Colonic mucosa (tissue), 4 donors: ENCODE data around the gene LEKR1. TPM values are rescaled to one million over a fixed set of nuclear protein-coding genes. Genes with fewer than 3 reads are reported as not detected.

Experiments
- DNase-seq: peaks from one replicate; pipeline ENCODE4 v3.0.0-alpha.2; 2020
- H3K27ac ChIP-seq: fragments of 200-600 bp; one replicate; pipeline ENCODE4 v1.8.0; 2021
- H3K27me3 ChIP-seq: fragments of 200-600 bp; one replicate; pipeline ENCODE4 v1.8.0; 2021
- H3K36me3 ChIP-seq: fragments of 200-600 bp; one replicate; pipeline ENCODE4 v1.8.0; 2021
- H3K4me1 ChIP-seq: fragments of 200-600 bp; one replicate; pipeline ENCODE4 v1.8.0; 2021; ENCODE audit warnings: mild to moderate bottlenecking
- H3K4me3 ChIP-seq: fragments of 200-600 bp; one replicate; pipeline ENCODE4 v1.8.0; 2021
- H3K9ac ChIP-seq, 2 donors: one replicate each; pipeline ENCODE4 v1.7.0; 2013; ENCODE audit warnings: control low read depth in 2 of 2, low read depth in 2 of 2, low read length in 2 of 2
- H3K9me3 ChIP-seq: fragments of 200-600 bp; one replicate; pipeline ENCODE4 v1.8.0; 2021
- intact Hi-C: fragments of 100-400 bp; cut with DNase I; formaldehyde crosslinking; loops from one replicate; pipeline ENCODE4 v1.14.1; 2022
- total RNA-seq, 2 donors: library from RNA; stranded (reverse); fragmentation: NEBNext Ultra II Directional in 1 of 2; extraction: Animal tissue kit (Norgen Biotek cat#: 25700) in 1 of 2; gene quantifications; one replicate each; pipeline ENCODE4 v1.2.1, GENCODE V29; 2021
- TF ChIP-seq, protein P1 (sequence below): fragments of 200-600 bp; IDR thresholded peaks from one replicate; pipeline ENCODE4 v1.8.0; 2022; ENCODE audit warnings: antibody characterized with exemption, mild to moderate bottlenecking
- donor health status: healthy.
- donor health status: DM: no; HTN: no; CAD: no.
- donor health status: DM: no; HTN: no; CAD: no.

LEKR1 gene
- total RNA-seq, 2 donors from 2014 or later, result 1.6 to 2.0 TPM

DNA sequence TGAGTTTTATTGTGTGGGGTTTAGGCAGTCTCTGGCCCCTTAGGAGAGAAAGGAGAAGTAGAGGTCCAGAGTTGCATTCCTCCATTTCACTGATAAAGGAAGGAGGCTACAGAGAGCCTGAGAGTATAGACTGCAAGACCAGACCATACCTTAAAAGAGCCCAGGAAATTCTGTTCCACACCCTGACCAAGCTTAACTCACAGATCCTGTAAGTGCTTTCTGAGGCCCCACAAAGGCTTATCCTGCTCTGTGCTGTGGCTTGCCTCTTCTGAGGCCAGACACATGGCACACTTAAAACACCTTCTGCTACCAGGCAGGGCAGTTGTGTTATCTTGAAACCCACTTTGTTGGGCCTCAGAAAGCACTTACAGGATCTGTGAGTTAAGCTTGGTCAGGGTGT is 39.2 kb upstream of the LEKR1 start:
- no peaks in the 10 kb centered on the region for H3K9me3 ChIP-seq
- H3K36me3 ChIP-seq, result no peaks in the 10 kb centered on the region
- H3K4me3 ChIP-seq, result no peak overlapping the region
- no peaks in the 10 kb centered on the region for H3K27me3 ChIP-seq
- H3K4me1 ChIP-seq, result no peaks in the 10 kb centered on the region
- H3K27ac ChIP-seq, result no peak overlapping the region
- TF ChIP-seq, protein P1, sequence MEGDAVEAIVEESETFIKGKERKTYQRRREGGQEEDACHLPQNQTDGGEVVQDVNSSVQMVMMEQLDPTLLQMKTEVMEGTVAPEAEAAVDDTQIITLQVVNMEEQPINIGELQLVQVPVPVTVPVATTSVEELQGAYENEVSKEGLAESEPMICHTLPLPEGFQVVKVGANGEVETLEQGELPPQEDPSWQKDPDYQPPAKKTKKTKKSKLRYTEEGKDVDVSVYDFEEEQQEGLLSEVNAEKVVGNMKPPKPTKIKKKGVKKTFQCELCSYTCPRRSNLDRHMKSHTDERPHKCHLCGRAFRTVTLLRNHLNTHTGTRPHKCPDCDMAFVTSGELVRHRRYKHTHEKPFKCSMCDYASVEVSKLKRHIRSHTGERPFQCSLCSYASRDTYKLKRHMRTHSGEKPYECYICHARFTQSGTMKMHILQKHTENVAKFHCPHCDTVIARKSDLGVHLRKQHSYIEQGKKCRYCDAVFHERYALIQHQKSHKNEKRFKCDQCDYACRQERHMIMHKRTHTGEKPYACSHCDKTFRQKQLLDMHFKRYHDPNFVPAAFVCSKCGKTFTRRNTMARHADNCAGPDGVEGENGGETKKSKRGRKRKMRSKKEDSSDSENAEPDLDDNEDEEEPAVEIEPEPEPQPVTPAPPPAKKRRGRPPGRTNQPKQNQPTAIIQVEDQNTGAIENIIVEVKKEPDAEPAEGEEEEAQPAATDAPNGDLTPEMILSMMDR, result no peak
- no peak overlapping the region for H3K9ac ChIP-seq
- intact Hi-C loops, result no loop called here
- DNase-seq, result no peak

DNA sequence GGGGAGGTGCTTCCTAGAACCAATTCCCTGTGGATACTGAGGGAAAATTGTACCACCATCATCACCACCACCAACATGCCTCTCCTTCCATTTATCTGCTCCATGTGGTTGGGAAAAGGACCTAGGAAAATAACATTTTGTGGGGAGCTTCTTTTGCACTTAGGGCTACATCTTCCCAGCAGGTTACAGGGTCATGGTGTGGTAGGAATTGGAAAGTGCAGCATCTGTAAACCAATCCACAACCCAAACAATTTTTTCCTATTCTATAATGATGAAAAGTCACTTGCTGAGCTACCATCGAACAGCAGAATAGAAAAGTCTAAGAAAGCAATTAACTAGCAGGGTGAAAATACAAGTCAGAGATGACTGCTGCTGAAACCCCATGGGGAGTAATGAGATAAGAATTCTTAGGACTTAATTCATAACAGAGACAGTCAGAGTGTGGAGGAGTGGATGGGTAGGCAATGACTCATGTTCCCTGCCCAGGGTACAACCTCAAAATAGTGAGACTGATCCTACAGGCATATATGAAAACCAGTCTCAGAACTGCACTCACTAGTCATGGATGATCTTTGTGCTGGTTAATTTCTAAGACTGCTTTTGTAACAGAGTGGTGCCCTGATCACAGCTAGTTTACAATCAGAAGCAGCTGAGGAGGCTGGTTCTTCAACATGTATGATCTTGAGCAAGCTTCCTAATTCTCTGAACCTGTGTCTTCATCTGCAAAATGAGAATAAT is 38.1 kb upstream of the LEKR1 start:
- no peaks in the 10 kb centered on the region for H3K9me3 ChIP-seq
- DNase-seq, result no peak
- intact Hi-C loops, result no loop called here
- no peak overlapping the region for H3K9ac ChIP-seq
- H3K27me3 ChIP-seq, result no peaks in the 10 kb centered on the region
- TF ChIP-seq, protein P1, result no peak
- H3K36me3 ChIP-seq, result no peaks in the 10 kb centered on the region
- H3K27ac ChIP-seq, result no peak overlapping the region
- H3K4me3 ChIP-seq, result no peak overlapping the region
- H3K4me1 ChIP-seq, result no peaks in the 10 kb centered on the region

DNA sequence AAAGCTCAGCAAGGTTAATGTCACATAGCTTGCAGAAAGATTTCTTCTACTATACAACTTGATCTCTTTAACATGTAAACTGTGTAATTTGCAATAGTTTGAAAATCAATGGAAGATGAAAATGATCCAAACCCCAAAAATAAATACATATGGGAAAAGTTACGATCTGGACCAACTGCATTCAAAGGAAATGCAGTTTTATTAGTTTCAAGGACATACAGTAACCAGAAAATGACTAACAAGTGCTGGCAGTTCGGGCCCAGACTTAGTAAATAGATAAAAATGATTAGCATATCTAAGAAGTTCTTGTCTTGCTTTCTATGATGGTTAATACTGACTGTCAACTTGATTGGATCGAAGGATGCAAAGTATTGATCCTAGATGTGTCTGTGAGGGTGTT is 37.3 kb upstream of the LEKR1 start:
- H3K4me3 ChIP-seq, result no peak overlapping the region
- no peak overlapping the region for H3K27ac ChIP-seq
- intact Hi-C loops, result no loop called here
- no peak overlapping the region for H3K9ac ChIP-seq
- TF ChIP-seq, protein P1, result no peak
- DNase-seq, result no peak
- no peaks in the 10 kb centered on the region for H3K36me3 ChIP-seq
- no peaks in the 10 kb centered on the region for H3K27me3 ChIP-seq
- H3K9me3 ChIP-seq, result no peaks in the 10 kb centered on the region
- no peaks in the 10 kb centered on the region for H3K4me1 ChIP-seq

DNA sequence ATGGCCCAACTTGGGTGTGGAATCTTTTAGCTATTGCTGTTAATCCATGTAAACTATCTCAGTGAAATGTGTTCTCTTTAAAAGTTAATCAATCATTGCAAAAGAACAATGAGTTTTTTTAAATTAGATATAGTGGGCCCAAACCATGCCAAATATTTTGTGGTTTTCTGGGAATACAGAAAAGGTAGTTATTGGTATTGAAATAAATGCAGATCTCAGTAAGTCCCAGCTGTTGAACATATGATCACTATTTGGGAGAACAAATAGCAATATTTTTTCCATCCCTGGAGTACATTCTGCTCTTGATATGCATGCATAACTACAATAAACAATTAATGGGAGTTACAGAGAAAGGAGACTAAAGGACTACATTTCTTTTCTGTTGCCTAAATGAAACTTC is 36.0 kb upstream of the LEKR1 start:
- Histone ChIP-seq H3K36me3 (no peaks in the 10 kb centered on the region), H3K9ac (no peak overlapping the region), H3K27ac (no peak overlapping the region), H3K27me3 (no peaks in the 10 kb centered on the region), H3K4me3 (no peak overlapping the region), H3K9me3 (no peaks in the 10 kb centered on the region), H3K4me1 (no peaks in the 10 kb centered on the region)
- DNase-seq, result no peak
- TF ChIP-seq, protein P1, result no peak
- intact Hi-C loops, result no loop called here

DNA sequence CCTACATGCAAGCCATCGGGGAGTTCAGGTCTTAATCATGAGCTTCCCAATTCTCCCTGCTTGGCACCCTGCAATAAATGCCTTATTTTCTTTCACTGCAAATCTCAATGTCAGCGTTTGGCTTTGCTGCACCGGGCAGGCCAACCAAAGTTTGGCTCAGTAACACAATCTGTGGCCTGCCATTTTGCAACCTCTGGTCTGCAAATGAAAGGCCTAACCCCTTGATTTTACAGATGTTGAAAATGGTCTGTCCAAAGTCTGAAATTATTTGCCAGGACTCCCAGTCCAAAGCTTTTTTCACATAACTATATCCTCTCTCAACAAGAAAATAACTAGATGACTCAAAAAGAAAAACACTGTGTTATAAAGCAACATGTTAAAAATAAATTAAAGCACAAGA is 34.0 kb upstream of the LEKR1 start:
- H3K9ac ChIP-seq, result no peak overlapping the region
- intact Hi-C loops, result no loop called here

More for the DNA sequence above, 34.0 kb upstream of the LEKR1 start:
- H3K4me3 ChIP-seq, result no peak overlapping the region
- no peaks in the 10 kb centered on the region for H3K9me3 ChIP-seq
- TF ChIP-seq, protein P1, result no peak
- H3K27ac ChIP-seq, result no peak overlapping the region
- H3K36me3 ChIP-seq, result no peaks in the 10 kb centered on the region
- DNase-seq, result no peak
- H3K27me3 ChIP-seq, result no peaks in the 10 kb centered on the region
- H3K4me1 ChIP-seq, result no peaks in the 10 kb centered on the region
